GM12878 (cell line): Measurements from ENCODE around the gene C4orf51. TPM values are rescaled to one million over a fixed set of nuclear protein-coding genes. Genes with fewer than 3 reads are reported as not detected.

ENCODE experiments used
- ATAC-seq: fragments of 200-7000 bp; cut with Tn5 transposase; 3 replicates; pipeline ENCODE4 v1.9.1; 2020; ENCODE audit warnings: mild to moderate bottlenecking, moderate library complexity
- BruUV-seq: library from RNA; stranded (reverse); fragments of 400-500 nt; replicated peaks from 2 replicates; lab custom pipeline; 2021; lab: Mats Ljungman, UMichigan
- CTCF ChIA-PET: fragments of 300-600 bp; sonication (Branson Sonifier 250); formaldehyde crosslinking; extraction: SDS; loops from one replicate; lab custom pipeline; 2021; ENCODE audit warnings: inconsistent platforms; lab: Yijun Ruan, JAX
- POLR2A ChIA-PET: fragments of 350-600 bp; formaldehyde crosslinking; extraction: SDS; loops from one replicate; lab custom pipeline; 2021; ENCODE audit warnings: inconsistent platforms; lab: Charles Lee
- RAD21 ChIA-PET: fragments of 300-600 bp; sonication (Branson Sonifier 250); formaldehyde crosslinking; loops from one replicate; lab custom pipeline; 2023; ENCODE audit warnings: antibody characterized with exemption; ENCODE audit not compliant: unreplicated experiment; lab: Charles Lee
- SMC1A ChIA-PET: fragments of 300-600 bp; sonication (Branson Sonifier 250); formaldehyde crosslinking; loops from one replicate; lab custom pipeline; 2023; ENCODE audit not compliant: unreplicated experiment, uncharacterized antibody; lab: Charles Lee
- DNase-seq: peaks from one replicate; pipeline ENCODE4 v3.0.0-alpha.2; 2011; ENCODE audit warnings: low read depth, low spot score
- FAIRE-seq: peaks from 3 replicates; lab custom pipeline; 2011; peaks lifted over from hg19 to GRCh38; lab: Jason Lieb, UNC
- H2AFZ ChIP-seq: 2 replicates; pipeline ENCODE4 v1.6.0; 2011; ENCODE audit warnings: low read depth, low read length, control low read depth; ENCODE audit not compliant: control insufficient read depth
- H3K27ac ChIP-seq: 2 replicates; pipeline ENCODE4 v1.5.1; 2011; ENCODE audit warnings: control low read depth; ENCODE audit not compliant: control insufficient read depth, insufficient read depth
- H3K27me3 ChIP-seq, 2 experiments: replicated peaks in 1 of 2; 2 replicates each; pipeline versions ENCODE4 v1.6.0 to v1.6.1; 2011; ENCODE audit warnings: low read length in 1 of 2; ENCODE audit not compliant: control insufficient read depth in 2 of 2, insufficient read depth in 2 of 2
- H3K36me3 ChIP-seq, 2 experiments: 2 replicates each; pipeline ENCODE4 v1.5.1; 2011; ENCODE audit warnings: low read length in 1 of 2; ENCODE audit not compliant: control insufficient read depth in 2 of 2, insufficient read depth in 2 of 2
- H3K4me1 ChIP-seq: 2 replicates; pipeline ENCODE4 v1.6.1; 2011; ENCODE audit warnings: mild to moderate bottlenecking, low read length, moderate library complexity, mixed read lengths; ENCODE audit not compliant: control insufficient read depth, insufficient read depth
- H3K4me2 ChIP-seq: 2 replicates; pipeline ENCODE4 v1.6.0; 2011; ENCODE audit warnings: control low read depth; ENCODE audit not compliant: control insufficient read depth, insufficient read depth
- H3K4me3 ChIP-seq: fragments of 200-600 bp; sonication (generic); 2 replicates; pipeline ENCODE4 v1.5.1; 2016
- H3K79me2 ChIP-seq: 2 replicates; pipeline ENCODE4 v1.6.0; 2011; ENCODE audit warnings: low read length; ENCODE audit not compliant: control insufficient read depth, insufficient read depth
- H3K9ac ChIP-seq: 2 replicates; pipeline ENCODE4 v1.8.0; 2011; ENCODE audit warnings: low read length, control low read depth, mixed read lengths; ENCODE audit not compliant: control insufficient read depth, insufficient read depth
- H3K9me3 ChIP-seq: replicated peaks from 3 replicates; pipeline ENCODE4 v1.5.1; 2011; ENCODE audit warnings: mild to moderate bottlenecking, low read length; ENCODE audit not compliant: control insufficient read depth, insufficient read depth
- H4K20me1 ChIP-seq: 2 replicates; pipeline ENCODE4 v1.6.0; 2011; ENCODE audit not compliant: control insufficient read depth, insufficient read depth
- CBFB ChIP-seq: IDR thresholded peaks from 2 replicates; pipeline ENCODE4 v1.6.1; 2016; ENCODE audit warnings: antibody characterized with exemption, low read depth
- IKZF1 ChIP-seq: fragments of 450-650 bp; conservative IDR thresholded peaks from 2 replicates; pipeline ENCODE4 v1.6.1; 2017; ENCODE audit warnings: antibody characterized with exemption, mild to moderate bottlenecking
- WRNIP1 ChIP-seq: IDR thresholded peaks from 2 replicates; pipeline ENCODE4 v1.6.1; 2011; ENCODE audit warnings: low read depth, low read length, improper control_type of control experiment, borderline replicate concordance
- ZBTB4 ChIP-seq: fragments of 450-650 bp; formaldehyde crosslinking; IDR thresholded peaks from 2 replicates; pipeline ENCODE4 v1.4.0; 2022; ENCODE audit warnings: mild to moderate bottlenecking, moderate library complexity
- ZNF217 ChIP-seq: fragments of 450-650 bp; IDR thresholded peaks from 2 replicates; pipeline ENCODE4 v1.6.1; 2017; ENCODE audit warnings: antibody characterized with exemption, mild to moderate bottlenecking
- WGBS: methylation state at CpG from one replicate; pipeline ENCODE4 v1.1.6; 2016; ENCODE audit warnings: low lambda C conversion rate; ENCODE audit not compliant: insufficient replicate concordance, insufficient coverage; ENCODE audit errors: missing lambda C conversion rate; 5-methylcytosine and 5-hydroxymethylcytosine counted together
- in situ Hi-C: fragments of 300-500 bp; cut with MboI; formaldehyde crosslinking; loops from 9 replicates; pipeline ENCODE4 v1.14.3; 2018; ENCODE audit warnings: mixed read lengths
- intact Hi-C: fragments of 100-400 bp; cut with micrococcal nuclease; formaldehyde crosslinking; loops from one replicate; pipeline ENCODE4 v1.14.2; 2022; ENCODE audit not compliant: unreplicated experiment
- polyA plus RNA-seq, 11 experiments: library from polyadenylated mRNA; depleted of rRNA in 4 of 11; unstranded in 6 of 11; stranded (reverse) in 5 of 11; fragments of >200 nt; fragmentation: Nextera tagmentation in 4 of 11; fragmentation: Illumina TruSeq in 1 of 11; extraction: Ambion mirVana in 4 of 11; extraction: Trizol in 1 of 11; gene quantifications; 1 replicate in 1 of 11; 2 replicates in 10 of 11; pipeline versions ENCODE4 v1.2.1 to v1.2.3, GENCODE V29; 2011 to 2016; ENCODE audit warnings: inconsistent platforms in 2 of 11, missing spikeins in 2 of 11, low read depth in 1 of 11
- total RNA-seq, 4 experiments: library from RNA; depleted of rRNA in 3 of 4; stranded (reverse); fragments of >200 nt in 3 of 4; fragmentation: Illumina TruSeq in 1 of 4; extraction: Trizol in 1 of 4; gene quantifications; 2 replicates each; pipeline versions ENCODE4 v1.2.1 to v1.2.3, GENCODE V29; 2013 to 2021

Gene C4orf51
- total and polyA plus RNA-seq, 10 of the 15 experiments (the other 5 are each of a cell fraction or from before 2014, with no cell fraction given) = not detected

GRCh38 chr4:145756244-145756643 is 76.3 kb downstream of the C4orf51 start (continued):
- no peak for TF ChIP-seq IKZF1
- TF ChIP-seq ZBTB4 (CRISPR knock-in tag) = no peak
- TF ChIP-seq ZNF217 = no peak
- TF ChIP-seq CBFB = no peak

GRCh38 chr4:145757188-145757587 is 77.2 kb downstream of the C4orf51 start:
- POLR2A ChIA-PET = interaction anchor here (1.3 kb wide), 1 partner anchor 10 kb away, joined by 5 read pairs; no protein-coding TSS in a partner anchor
- H3K79me2 ChIP-seq = no peaks in the 10 kb centered on the region
- no peak overlapping the region for H3K9ac ChIP-seq
- H3K9me3 ChIP-seq = no peaks in the 10 kb centered on the region
- H3K27me3 ChIP-seq = no peaks in the 10 kb centered on the region
- no peak overlapping the region for H2AFZ ChIP-seq
- DNase-seq (no peak), ATAC-seq (no peak), FAIRE-seq (no peak)
- BruUV-seq = no TSS peak
- RAD21 ChIA-PET = no interaction called here
- no peak overlapping the region for H3K4me3 ChIP-seq
- peaks cover 8 to 13% of the 10 kb centered on the region in 2 experiments; a peak in 3 of 4 replicates for H3K36me3 ChIP-seq
- SMC1A ChIA-PET = interaction anchor here (1.3 to 1.5 kb wide), 2 partner anchors 10 to 14 kb away, joined by 4 to 5 read pairs; no protein-coding TSS in a partner anchor
- intact Hi-C loops (no loop called here), in situ Hi-C loops (no loop called here)
- no peak for TF ChIP-seq WRNIP1
- CTCF ChIA-PET = no interaction called here
- no peaks in the 10 kb centered on the region for H3K4me1 ChIP-seq
- no peak overlapping the region for H3K27ac ChIP-seq
- WGBS = 100% methylated on average over 1 of the region's 1 CpG
- no peak overlapping the region for H3K4me2 ChIP-seq
- no peaks in the 10 kb centered on the region for H4K20me1 ChIP-seq
